Trophoblast cell (in vitro differentiated cells and primary cell): ENCODE data around the gene GALNTL6.

Experiments used
- DNase-seq, 2 donors: peaks; one replicate each; pipeline ENCODE4 v3.0.0-alpha.2; 2016
- H2AFZ ChIP-seq: 2 replicates; pipeline ENCODE4 v1.6.1; 2013; ENCODE audit warnings: low read length, moderate library complexity, mild to moderate bottlenecking; ENCODE audit not compliant: insufficient read depth, poor library complexity
- H2AK5ac ChIP-seq: 2 replicates; pipeline ENCODE4 v1.6.1; 2013; ENCODE audit warnings: mild to moderate bottlenecking, low read length
- H2BK120ac ChIP-seq: 2 replicates; pipeline ENCODE4 v1.6.1; 2013; ENCODE audit warnings: low read length, mild to moderate bottlenecking, moderate library complexity; ENCODE audit not compliant: insufficient read depth, poor library complexity
- H2BK12ac ChIP-seq: 2 replicates; pipeline ENCODE4 v1.6.1; 2013; ENCODE audit warnings: mild to moderate bottlenecking, low read length, moderate library complexity
- H2BK5ac ChIP-seq: 2 replicates; pipeline ENCODE4 v1.6.1; 2013; ENCODE audit warnings: low read length, low read depth, moderate library complexity, mild to moderate bottlenecking; ENCODE audit not compliant: poor library complexity
- H3K14ac ChIP-seq: 2 replicates; pipeline ENCODE4 v1.6.1; 2013; ENCODE audit warnings: mild to moderate bottlenecking, low read length
- H3K18ac ChIP-seq: 2 replicates; pipeline ENCODE4 v1.6.1; 2013; ENCODE audit warnings: mild to moderate bottlenecking, low read length
- H3K23ac ChIP-seq: 2 replicates; pipeline ENCODE4 v1.6.1; 2013; ENCODE audit warnings: low read length
- H3K27ac ChIP-seq: 2 replicates; pipeline ENCODE4 v1.5.1; 2013; ENCODE audit warnings: low read depth, mild to moderate bottlenecking, inconsistent platforms, low read length, moderate library complexity
- H3K27me3 ChIP-seq: 2 replicates; pipeline ENCODE4 v1.6.1; 2013; ENCODE audit warnings: inconsistent platforms, mild to moderate bottlenecking, low read length, moderate library complexity; ENCODE audit not compliant: insufficient read depth
- H3K36me3 ChIP-seq, 2 experiments: 1 replicate in 1 of 2; 2 replicates in 1 of 2; pipeline ENCODE4 v1.6.1; 2013; ENCODE audit warnings: low read length in 2 of 2, mild to moderate bottlenecking in 2 of 2, moderate library complexity in 1 of 2; ENCODE audit not compliant: insufficient read depth in 2 of 2, control insufficient read depth in 1 of 2
- H3K4ac ChIP-seq: 2 replicates; pipeline ENCODE4 v1.6.1; 2013; ENCODE audit warnings: low read depth, mild to moderate bottlenecking, low read length, moderate library complexity
- H3K4me1 ChIP-seq, 2 experiments: 1 replicate in 1 of 2; 2 replicates in 1 of 2; pipeline ENCODE4 v1.6.1; 2013; ENCODE audit warnings: low read length in 2 of 2, mild to moderate bottlenecking in 2 of 2, moderate library complexity in 1 of 2; ENCODE audit not compliant: insufficient read depth in 2 of 2, control insufficient read depth in 1 of 2
- H3K4me2 ChIP-seq: 2 replicates; pipeline ENCODE4 v1.6.1; 2013; ENCODE audit warnings: inconsistent platforms, mild to moderate bottlenecking, low read length, moderate library complexity
- H3K4me3 ChIP-seq: 2 replicates; pipeline ENCODE4 v1.5.1; 2013; ENCODE audit warnings: mild to moderate bottlenecking, low read depth, low read length, inconsistent platforms
- H3K79me1 ChIP-seq: one replicate; pipeline ENCODE4 v1.6.1; 2013; ENCODE audit warnings: low read length
- H3K79me2 ChIP-seq: 2 replicates; pipeline ENCODE4 v1.6.1; 2013; ENCODE audit warnings: low read length, mild to moderate bottlenecking; ENCODE audit not compliant: control insufficient read depth, insufficient read depth, poor library complexity
- H3K9ac ChIP-seq: 2 replicates; pipeline ENCODE4 v1.6.1; 2013; ENCODE audit warnings: mild to moderate bottlenecking, low read length
- H3K9me3 ChIP-seq: 2 replicates; pipeline ENCODE4 v1.6.1; 2013; ENCODE audit warnings: low read depth, mild to moderate bottlenecking, control low read depth, inconsistent platforms, low read length; ENCODE audit not compliant: insufficient read depth
- H4K12ac ChIP-seq: 2 replicates; pipeline ENCODE4 v1.6.1; 2013; ENCODE audit warnings: low read depth, mild to moderate bottlenecking, low read length, moderate library complexity
- H4K8ac ChIP-seq: 2 replicates; pipeline ENCODE4 v1.6.1; 2013; ENCODE audit warnings: low read depth, mild to moderate bottlenecking, low read length, moderate library complexity
- H4K91ac ChIP-seq: one replicate; pipeline ENCODE4 v1.6.1; 2013; ENCODE audit warnings: low read depth, mild to moderate bottlenecking, low read length, moderate library complexity
- WGBS: extraction: QIAGEN DNeasy Blood & Tissue Kit; methylation state at CpG from one replicate; pipeline ENCODE4 v1.1.7; 2013; ENCODE audit warnings: missing lambda C conversion rate; ENCODE audit not compliant: insufficient read length, insufficient coverage; ENCODE audit errors: extremely low coverage; 5-methylcytosine and 5-hydroxymethylcytosine counted together

Gene GALNTL6

GRCh38 chr4:172099376-172099775, 286.2 kb downstream of the GALNTL6 start:
- no peak overlapping the region for H4K91ac ChIP-seq
- H3K27ac ChIP-seq = no peak overlapping the region
- no peak overlapping the region for H3K4me3 ChIP-seq
- H3K79me1 ChIP-seq = no peaks in the 10 kb centered on the region
- H3K9ac ChIP-seq = no peak overlapping the region
- H2BK120ac ChIP-seq = no peak overlapping the region
- H3K4ac ChIP-seq = no peak overlapping the region
- no peak overlapping the region for H3K14ac ChIP-seq
- H2AK5ac ChIP-seq = no peak overlapping the region
- H3K79me2 ChIP-seq = no peaks in the 10 kb centered on the region
- no peak overlapping the region for H4K8ac ChIP-seq
- no peaks in the 10 kb centered on the region for H3K36me3 ChIP-seq
- DNase-seq = no peak
- no peak overlapping the region for H2BK12ac ChIP-seq
- H3K23ac ChIP-seq = no peak overlapping the region
- H3K27me3 ChIP-seq = no peaks in the 10 kb centered on the region
- no peak overlapping the region for H2AFZ ChIP-seq
- no peak overlapping the region for H2BK5ac ChIP-seq
- H3K9me3 ChIP-seq = no peaks in the 10 kb centered on the region
- no peak overlapping the region for H4K12ac ChIP-seq
- no peak overlapping the region for H3K4me2 ChIP-seq
- H3K18ac ChIP-seq = no peak overlapping the region
- no CpG with 5 or more reads among the region's 2 CpGs for WGBS
- H3K4me1 ChIP-seq = no peaks in the 10 kb centered on the region

- Histone ChIP-seq H4K12ac (no peak overlapping the region), H2AFZ (no peak overlapping the region), H3K9me3 (no peaks in the 10 kb centered on the region)
Observed at GRCh38 chr4:172103456-172103855, 290.3 kb downstream of the GALNTL6 start.

GRCh38 chr4:172104539-172104938, 291.3 kb downstream of the GALNTL6 start:
- Histone ChIP-seq H3K14ac (no peak overlapping the region), H3K4me3 (no peak overlapping the region), H4K12ac (no peak overlapping the region), H2BK120ac (no peak overlapping the region), H3K4me1 (no peaks in the 10 kb centered on the region), H3K36me3 (no peaks in the 10 kb centered on the region), H3K9ac (no peak overlapping the region), H3K9me3 (no peaks in the 10 kb centered on the region), H4K91ac (no peak overlapping the region), H2AK5ac (no peak overlapping the region), H3K4me2 (no peak overlapping the region), H3K27me3 (no peaks in the 10 kb centered on the region), H2BK12ac (no peak overlapping the region), H3K23ac (no peak overlapping the region), H3K79me1 (no peaks in the 10 kb centered on the region), H3K79me2 (no peaks in the 10 kb centered on the region), H3K27ac (no peak overlapping the region), H3K18ac (no peak overlapping the region), H2BK5ac (no peak overlapping the region), H4K8ac (no peak overlapping the region), H3K4ac (no peak overlapping the region), H2AFZ (no peak overlapping the region)
- DNase-seq = no peak
- no CpG with 5 or more reads among the region's 2 CpGs for WGBS

More at GRCh38 chr4:172103456-172103855, 290.3 kb downstream of the GALNTL6 start:
- Histone ChIP-seq H2BK5ac (no peak overlapping the region), H3K4ac (no peak overlapping the region), H3K79me1 (no peaks in the 10 kb centered on the region), H3K27me3 (no peaks in the 10 kb centered on the region), H4K8ac (no peak overlapping the region), H3K27ac (no peak overlapping the region), H2BK12ac (no peak overlapping the region), H3K14ac (no peak overlapping the region), H3K9ac (no peak overlapping the region), H2BK120ac (no peak overlapping the region), H3K23ac (no peak overlapping the region), H3K4me3 (no peak overlapping the region), H4K91ac (no peak overlapping the region), H3K4me2 (no peak overlapping the region), H3K18ac (no peak overlapping the region), H2AK5ac (no peak overlapping the region), H3K79me2 (no peaks in the 10 kb centered on the region), H3K4me1 (no peaks in the 10 kb centered on the region), H3K36me3 (no peaks in the 10 kb centered on the region)
- DNase-seq = no peak
- no CpG with 5 or more reads among the region's 1 CpG for WGBS

GRCh38 chr4:172105918-172106317, 292.7 kb downstream of the GALNTL6 start:
- no CpG with 5 or more reads among the region's 1 CpG for WGBS
- Histone ChIP-seq H4K8ac (no peak overlapping the region), H3K79me2 (no peaks in the 10 kb centered on the region), H3K27ac (no peak overlapping the region), H3K36me3 (no peaks in the 10 kb centered on the region), H3K79me1 (no peaks in the 10 kb centered on the region), H3K4me2 (no peak overlapping the region), H2AK5ac (no peak overlapping the region), H3K18ac (no peak overlapping the region), H3K23ac (no peak overlapping the region), H4K12ac (no peak overlapping the region), H3K9me3 (no peaks in the 10 kb centered on the region), H2AFZ (no peak overlapping the region), H3K4me1 (no peaks in the 10 kb centered on the region), H3K14ac (no peak overlapping the region), H4K91ac (no peak overlapping the region), H2BK120ac (no peak overlapping the region), H3K9ac (no peak overlapping the region), H3K4ac (no peak overlapping the region), H2BK5ac (no peak overlapping the region), H2BK12ac (no peak overlapping the region), H3K4me3 (no peak overlapping the region), H3K27me3 (no peaks in the 10 kb centered on the region)
- no peak for DNase-seq
